ENCODE results near the gene GALR3. TPM values are rescaled to one million over a fixed set of nuclear protein-coding genes. Genes with fewer than 3 reads are reported as not detected.

Gene GALR3
- total and polyA plus RNA-seq, 2 experiments from 2014 or later = 1.0 TPM; not detected in 1

GRCh38 chr22:37827056-37827455 is 3.9 kb downstream of the GALR3 start:
- Histone ChIP-seq H3K9me3 (ENCODE audit: low read depth) (no peaks in the 10 kb centered on the region), H3K4me1 (ENCODE audit: low read depth) (no peaks in the 10 kb centered on the region), H3K36me3 (peaks cover 17% of the 10 kb centered on the region), H3K27ac (no peak overlapping the region), H3K27me3 (peaks cover 38% of the 10 kb centered on the region), H3K4me3 (no peak overlapping the region)
- TF ChIP-seq CTCF (IDR thresholded peaks at IDR 0.05; ENCODE audit: low read depth, low read length) = no peak
- peak in 1 of 2 donors; percentile 57 for DNase-seq (ENCODE audit: low read depth in 1 of 2, low spot score in 1 of 2)

DNA sequence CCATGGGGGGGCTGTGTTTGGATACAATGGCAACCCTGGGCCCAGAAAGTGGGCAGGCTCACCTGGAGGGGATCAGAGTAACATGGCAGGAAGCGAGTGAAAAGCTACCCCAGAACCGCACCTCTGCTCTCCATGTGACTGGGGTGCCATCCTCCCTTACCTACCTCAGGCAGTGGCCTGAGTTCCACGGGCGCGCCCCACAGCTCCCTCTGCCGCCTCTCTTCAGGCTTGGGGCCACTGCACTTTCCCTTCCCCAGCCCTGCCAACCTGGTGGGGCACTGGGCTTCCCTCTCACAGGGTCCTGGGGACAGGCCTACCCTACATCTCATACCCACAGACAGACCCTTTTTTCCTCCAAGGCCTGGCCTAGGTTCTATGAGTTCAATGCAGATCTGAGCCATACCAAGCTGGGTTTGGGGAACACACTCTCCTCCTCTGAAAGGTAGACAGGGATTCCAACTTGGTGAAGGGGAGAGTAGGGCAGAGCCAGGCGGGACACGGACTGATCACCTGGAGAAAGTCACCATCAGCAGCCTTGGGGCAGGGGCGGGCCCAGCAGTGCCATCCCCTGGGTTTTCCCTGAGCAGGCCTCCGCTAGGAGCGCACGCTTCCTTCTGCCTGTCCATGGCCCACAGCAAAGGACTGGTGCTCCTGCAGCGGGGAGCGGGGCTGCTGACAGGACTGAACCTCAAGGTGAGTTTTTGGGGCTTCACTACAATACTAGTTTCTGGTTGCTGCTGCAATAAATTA is 7.1 kb downstream of the GALR3 start:
- Histone ChIP-seq H3K27me3 (peaks cover 6% of the 10 kb centered on the region), H3K4me1 (ENCODE audit: low read depth) (no peaks in the 10 kb centered on the region), H3K36me3 (peaks cover 38% of the 10 kb centered on the region), H3K4me3 (no peak overlapping the region), H3K9me3 (ENCODE audit: low read depth) (no peaks in the 10 kb centered on the region), H3K27ac (no peak overlapping the region)
- no peak for TF ChIP-seq CTCF (IDR thresholded peaks at IDR 0.05; ENCODE audit: low read depth, low read length)
- DNase-seq (ENCODE audit: low read depth in 1 of 2, low spot score in 1 of 2) = no peak

GRCh38 chr22:37831472-37831871 is 8.3 kb downstream of the GALR3 start:
- Histone ChIP-seq H3K9me3 (ENCODE audit: low read depth) (no peaks in the 10 kb centered on the region), H3K27ac (no peak overlapping the region), H3K36me3 (peaks cover 38% of the 10 kb centered on the region), H3K27me3 (no peaks in the 10 kb centered on the region), H3K4me1 (ENCODE audit: low read depth) (no peaks in the 10 kb centered on the region), H3K4me3 (no peak overlapping the region)
- no peak for DNase-seq (ENCODE audit: low read depth in 1 of 2, low spot score in 1 of 2)
- no peak for TF ChIP-seq CTCF (IDR thresholded peaks at IDR 0.05; ENCODE audit: low read depth, low read length)

DNA sequence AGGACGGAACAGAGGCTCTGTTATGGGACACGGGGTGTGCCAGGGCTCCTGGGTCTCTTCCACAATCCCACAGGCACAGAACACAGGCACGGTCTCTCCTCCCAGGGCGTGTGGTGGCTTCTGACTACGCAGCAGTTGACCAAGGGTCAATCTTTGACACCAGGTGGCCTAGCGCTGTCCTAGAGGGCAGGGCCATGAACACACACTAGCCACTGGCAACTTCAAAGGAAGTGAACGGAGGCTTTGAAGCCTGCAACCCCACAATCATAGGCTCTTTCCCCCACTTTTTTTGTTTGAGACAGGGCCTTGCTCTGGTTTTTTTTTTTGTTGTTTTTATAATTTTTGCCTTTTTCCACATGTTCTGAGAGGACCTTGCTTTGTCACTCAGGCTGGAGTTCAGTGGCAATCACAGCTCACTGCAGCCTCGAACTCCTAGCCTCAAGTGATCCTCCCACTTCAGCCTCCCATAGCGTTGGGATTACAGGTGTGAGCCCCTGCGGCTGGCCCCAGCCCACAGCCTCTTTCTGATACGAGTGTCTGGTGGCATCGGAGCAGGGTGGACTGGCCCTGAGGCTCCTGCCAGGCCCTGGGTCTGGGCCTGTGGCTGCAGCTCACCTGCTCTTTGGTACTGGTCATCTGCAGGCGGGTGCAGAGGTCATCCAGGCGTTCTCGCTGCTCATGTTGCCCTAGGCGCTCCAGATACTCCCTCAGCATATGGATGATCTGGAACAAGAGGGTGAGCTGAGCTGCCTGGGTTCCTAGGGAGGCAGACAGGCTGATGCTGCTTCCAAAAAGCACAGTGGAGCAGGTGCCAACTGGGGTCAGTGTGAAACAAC is 9.1 kb downstream of the GALR3 start:
- Histone ChIP-seq H3K27ac (no peak overlapping the region), H3K4me3 (no peak overlapping the region), H3K4me1 (ENCODE audit: low read depth) (no peaks in the 10 kb centered on the region), H3K36me3 (peaks cover 42% of the 10 kb centered on the region), H3K9me3 (ENCODE audit: low read depth) (no peaks in the 10 kb centered on the region), H3K27me3 (no peaks in the 10 kb centered on the region)
- no peak for DNase-seq (ENCODE audit: low read depth in 1 of 2, low spot score in 1 of 2)
- no peak for TF ChIP-seq CTCF (IDR thresholded peaks at IDR 0.05; ENCODE audit: low read depth, low read length)

DNA sequence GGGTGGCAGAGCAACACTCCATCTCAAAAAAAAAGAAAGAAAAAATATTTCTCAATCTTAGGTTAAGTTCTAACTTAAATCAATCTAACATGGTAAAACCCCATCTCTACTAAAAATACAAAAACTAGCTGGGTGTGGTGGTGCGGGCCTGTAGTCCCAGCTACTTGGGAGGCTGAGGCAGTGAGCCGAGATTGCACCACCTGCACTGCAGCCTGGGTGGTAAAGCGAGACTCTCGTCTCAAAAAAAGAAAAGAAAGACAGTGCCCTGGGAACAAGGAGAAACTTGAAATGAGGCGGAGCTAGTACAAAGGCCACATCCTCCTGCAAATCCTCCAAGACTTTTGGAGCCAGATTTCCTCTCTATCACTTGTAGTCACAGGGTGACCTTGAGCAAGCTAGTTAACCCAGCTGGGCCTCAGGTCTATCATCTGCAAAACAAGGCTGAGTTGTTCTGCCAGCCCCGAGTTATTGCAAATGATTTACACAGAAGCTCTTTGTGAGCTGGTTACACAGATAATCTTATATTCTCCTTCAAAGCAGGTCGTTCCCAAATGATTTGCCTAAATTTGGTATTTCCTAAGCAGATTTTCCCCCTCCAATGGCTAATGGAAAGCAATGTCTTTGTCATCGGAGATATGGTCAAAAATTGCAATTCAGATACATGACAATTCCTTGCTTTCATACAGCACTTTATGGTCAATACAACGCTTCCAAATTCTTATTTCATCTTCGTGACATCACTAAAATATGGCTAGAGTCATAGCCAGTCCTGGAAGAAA is 19.0 kb downstream of the GALR3 start:
- Histone ChIP-seq H3K27ac (peak overlapping the region; percentile 48), H3K36me3 (peaks cover 8% of the 10 kb centered on the region), H3K27me3 (no peaks in the 10 kb centered on the region), H3K9me3 (ENCODE audit: low read depth) (no peaks in the 10 kb centered on the region), H3K4me1 (ENCODE audit: low read depth) (peaks cover 7% of the 10 kb centered on the region), H3K4me3 (no peak overlapping the region)
- DNase-seq (ENCODE audit: low read depth in 1 of 2, low spot score in 1 of 2) = no peak
- no peak for TF ChIP-seq CTCF (IDR thresholded peaks at IDR 0.05; ENCODE audit: low read depth, low read length)

Data from cardiac muscle cell (in vitro differentiated cells and primary cell).